Glomerular visceral epithelial cell (primary cell): ENCODE measurements around the gene C19orf18.
A peak's percentile ranks its signal among the peaks of the same experiment; 100 is the strongest.
"Not testable (repeated sequence)": the region's sequence is repeated elsewhere in the genome, so short reads cannot be mapped to it uniquely, and the experiment has no call there.

ENCODE experiments used
- DNase-seq: peaks from one replicate; pipeline ENCODE4 v3.0.0-alpha.2; 2016; ENCODE audit errors: extremely low spot score

The C19orf18 gene

DNA sequence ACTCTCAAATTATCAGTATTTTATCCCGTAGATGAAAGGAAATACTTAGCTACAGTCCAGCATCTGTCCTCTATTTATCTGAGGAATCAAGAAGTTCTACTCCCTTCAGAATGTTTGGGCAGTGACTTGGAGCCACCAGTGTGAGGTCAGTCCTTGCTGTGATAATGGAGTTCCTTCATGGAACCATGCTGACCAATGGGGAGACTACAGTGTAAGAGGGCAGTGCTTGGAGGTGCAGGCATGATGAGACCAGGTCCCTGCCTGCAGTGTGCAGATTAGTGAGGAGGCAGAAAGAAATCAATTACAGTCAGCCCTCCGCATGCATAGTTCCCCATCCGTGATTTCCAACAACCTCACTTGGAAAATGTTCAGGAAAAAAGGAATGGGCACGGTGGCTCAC lies at the start of gene C19orf18:
Gene C19orf18, minus strand, starts transcription at position 101 of the 400 bp plus-strand sequence. CDS start 102 bp downstream, outside the sequence.
- no peak for DNase-seq

DNA sequence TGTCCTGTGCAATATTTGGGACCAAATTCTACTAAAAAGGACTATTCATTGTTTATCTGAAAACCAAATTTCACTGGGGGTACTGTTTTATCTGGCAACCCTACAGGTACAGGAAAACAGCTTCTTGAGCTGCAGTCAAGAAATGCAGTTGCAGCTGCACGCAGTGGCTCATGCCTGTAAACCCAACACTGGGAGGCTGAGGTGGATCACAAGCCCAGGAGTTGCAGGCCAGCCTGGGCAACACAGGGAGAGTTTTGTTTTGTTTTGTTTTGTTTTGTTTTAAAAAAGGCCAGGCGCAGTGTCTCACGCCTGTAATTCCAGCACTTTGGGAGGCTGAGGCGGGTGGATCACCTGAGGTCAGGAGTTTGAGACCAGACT lies 47.9 kb upstream of the C19orf18 start:
- no peak for DNase-seq

DNA sequence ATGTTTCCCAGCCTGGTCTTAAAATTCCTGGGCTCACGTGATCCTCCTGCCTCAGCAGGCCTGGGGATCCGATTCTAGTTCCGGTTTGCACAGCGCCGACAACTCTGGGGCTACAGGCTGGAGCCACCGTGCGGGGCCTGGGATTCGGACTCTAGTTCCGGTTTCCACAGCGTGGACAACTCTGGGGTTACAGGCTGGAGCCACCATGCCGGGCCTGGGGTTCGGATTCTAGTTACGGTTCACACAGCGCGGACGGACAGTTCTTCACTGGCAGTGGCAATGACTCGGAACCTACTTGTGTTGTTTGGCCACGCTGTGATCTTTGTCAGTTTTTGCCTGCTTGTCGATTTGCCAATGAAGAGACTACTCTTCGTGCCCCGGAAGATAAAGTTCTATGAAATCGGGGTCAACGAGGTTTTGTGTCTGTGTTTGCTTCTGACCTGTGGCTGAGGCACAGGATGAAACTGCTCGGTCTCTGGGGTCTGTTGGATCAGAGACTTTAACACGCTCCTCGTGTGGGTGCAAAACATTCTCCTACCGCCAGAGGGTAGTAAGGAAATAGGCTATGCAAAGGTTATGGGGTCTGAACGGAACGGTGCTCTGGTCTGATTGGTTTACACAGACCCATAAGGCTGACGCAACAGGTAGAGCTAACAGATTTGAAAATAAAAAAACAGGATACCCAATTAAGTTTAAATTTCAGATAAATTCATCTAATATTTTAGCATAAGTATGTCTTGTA lies 47.4 kb upstream of the C19orf18 start:
- no peak for DNase-seq

DNA sequence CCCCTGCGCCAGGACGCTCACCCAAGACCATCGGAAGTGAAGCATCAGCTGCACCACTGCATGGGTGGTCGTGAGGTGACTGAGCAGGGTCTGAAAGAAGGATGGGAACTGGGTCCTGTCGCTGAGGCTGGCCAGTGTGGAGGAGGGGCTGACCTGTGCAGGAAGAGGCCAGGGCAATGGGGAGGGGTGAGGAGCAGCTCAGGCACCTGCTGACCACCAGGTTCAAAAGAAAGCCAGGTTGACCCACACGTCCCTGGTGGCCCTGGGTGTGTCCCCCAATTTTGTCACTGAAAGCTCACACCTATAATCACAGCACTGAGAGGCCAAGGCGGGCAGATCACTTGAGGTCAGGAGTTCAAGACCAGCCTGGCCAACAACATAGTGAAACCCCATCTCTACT lies 45.8 kb upstream of the C19orf18 start:
- DNase-seq, result no peak

DNA sequence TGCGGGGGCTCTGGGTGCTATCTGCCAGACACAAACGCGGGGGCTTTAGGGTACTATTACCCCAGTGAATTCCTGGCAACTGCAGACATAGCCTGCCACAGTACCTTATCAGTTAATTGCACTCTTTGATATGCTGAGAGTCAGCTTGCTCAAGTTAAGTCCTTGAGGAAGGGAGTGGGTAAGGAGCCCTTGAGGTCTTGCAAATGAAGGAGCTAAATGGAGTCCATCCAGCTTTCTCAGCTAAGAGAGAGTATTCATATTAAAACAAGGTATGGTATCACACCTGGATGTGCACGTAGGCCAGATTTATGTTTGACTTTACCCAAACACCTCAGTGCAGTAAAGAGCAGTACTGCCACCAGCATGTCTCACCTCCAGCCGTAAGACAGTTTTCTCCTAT lies 39.8 kb upstream of the C19orf18 start:
- no peak for DNase-seq

DNA sequence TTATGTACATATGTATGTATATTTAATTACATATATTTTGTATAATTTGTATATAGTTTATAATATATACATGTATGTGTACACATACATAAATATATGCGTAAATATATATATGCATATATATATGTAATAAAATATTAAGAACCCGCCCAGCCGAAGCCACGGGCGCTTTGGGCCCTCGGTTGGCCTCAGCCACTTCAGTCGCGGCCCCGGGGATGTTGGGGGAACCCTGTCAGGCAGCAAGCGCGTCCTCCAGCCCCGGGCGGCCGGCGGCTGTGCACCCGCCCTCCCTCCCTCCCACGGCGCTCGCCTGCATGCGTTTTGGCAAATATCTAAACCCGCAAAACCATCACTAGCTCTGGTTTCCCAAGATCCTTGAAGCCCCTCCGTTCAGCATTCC lies 36.2 kb upstream of the C19orf18 start:
- no peak for DNase-seq

DNA sequence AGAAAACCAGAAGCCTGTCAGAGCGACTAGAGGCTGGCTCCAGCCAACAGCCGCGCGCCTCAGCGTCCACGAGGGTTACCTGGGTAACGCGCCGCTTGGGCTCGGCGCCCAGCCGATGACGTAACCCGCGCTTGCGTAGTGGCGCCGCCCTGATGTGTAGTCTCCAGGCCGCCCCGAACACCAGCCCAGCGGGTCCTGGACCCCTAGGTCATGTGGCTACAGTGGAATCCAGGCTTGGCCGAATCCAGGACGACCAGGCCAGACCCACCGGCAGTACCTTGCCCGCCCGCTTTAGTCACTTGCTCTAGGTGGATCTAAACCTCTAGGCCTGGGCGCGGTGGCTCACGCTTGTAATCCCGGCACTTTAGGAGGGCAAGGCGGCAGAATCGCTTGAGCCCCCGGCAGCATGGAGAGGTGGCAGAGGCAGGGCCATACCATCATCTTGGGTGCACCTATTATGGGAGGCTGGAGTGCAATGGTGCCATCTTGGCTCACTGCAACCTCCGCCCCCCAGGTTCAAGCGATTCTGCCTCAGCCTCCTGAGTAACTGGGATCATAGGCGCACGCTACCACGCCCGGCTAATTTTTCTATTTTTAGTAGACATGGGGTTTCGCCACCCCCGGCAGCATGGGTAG lies 35.5 kb upstream of the C19orf18 start:
- peak; percentile 40 for DNase-seq

DNA sequence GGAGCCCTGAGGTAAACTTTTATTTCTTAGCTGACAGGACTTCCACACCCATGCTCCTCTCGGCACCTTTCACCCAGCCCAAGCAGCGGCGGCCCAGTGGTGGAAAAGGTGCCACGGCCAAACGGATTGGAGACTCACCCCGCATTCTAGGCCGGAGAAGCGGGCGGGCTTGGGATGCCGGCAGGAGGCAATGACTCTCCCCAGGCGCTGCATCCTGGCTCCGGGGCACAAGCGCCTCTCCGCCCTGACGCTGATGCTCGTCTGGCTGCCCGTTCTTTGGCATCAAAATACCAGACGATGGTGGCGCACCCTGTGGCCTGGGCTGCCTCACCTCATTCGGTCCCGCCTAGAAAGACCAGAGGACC lies 34.9 kb upstream of the C19orf18 start:
- no peak for DNase-seq

DNA sequence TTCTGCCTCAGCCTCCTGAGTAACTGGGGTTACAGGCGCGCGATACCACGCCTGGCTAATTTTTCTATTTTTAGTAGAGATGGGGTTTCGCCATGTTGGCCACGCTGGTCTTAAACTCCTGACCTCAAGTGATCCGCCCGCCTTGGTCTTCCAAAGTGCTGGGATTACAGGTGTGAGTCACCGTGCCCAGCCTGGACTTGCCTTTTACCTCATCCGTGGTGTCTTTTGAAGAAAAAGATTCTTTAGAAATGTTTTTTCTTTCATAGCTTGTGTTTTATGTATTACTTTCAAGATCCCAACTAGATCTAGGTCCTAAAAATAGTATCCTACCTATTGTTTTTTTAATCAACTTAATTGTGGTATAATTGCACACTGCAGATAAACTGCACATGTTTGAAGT lies 34.5 kb upstream of the C19orf18 start:
- DNase-seq, result not testable (repeated sequence)

DNA sequence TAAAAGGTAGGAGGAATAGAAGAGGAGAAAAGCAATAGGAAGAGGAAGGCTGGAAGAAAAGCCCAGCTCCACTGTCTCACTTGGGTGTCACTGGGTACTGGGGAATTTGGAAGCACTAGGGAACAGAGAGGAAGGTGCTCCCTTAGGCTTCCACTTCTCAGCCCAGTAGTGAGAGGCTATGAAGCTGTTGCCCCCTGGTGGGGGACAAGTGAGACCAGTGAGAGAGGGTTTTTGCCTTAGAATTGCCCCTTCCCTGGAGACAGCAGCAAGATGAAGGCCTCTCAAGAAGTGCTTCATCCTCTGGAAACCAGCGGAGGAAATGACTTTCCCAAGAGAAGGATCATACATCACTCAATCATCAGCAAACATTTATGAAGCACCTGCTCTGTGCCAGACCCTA lies 33.0 kb upstream of the C19orf18 start:
- no peak for DNase-seq

DNA sequence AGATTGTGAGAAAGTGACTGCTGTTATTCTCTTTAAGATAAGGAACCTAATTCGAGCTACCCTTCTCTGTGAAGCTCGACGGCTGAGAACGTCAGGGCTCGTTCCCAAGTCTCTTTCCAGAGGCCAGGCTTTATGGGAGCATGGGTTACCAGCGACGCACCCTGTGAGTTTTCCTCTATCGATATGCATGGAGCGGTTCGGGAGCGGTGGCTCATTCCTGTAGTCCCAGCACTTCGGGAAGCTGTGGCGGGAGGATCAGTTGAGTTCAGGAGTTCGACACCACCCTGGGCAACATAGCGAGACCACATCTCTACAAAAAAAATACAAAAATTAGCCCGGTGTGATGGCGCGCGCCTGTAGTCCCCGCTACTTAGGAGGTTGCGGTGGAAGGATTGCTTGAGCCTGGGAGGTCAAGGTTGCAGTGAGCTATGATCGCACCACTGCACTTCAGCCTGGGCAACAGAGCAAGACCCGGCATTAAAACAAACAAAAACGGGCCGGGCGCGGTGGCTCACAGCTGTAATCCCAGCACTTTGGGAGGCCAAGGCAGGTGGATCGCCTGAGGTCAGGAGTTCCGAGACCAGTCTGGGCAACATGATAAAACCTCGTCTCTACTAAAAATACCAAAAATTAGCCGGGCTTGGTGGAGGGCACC lies 29.0 kb upstream of the C19orf18 start:
- no peak for DNase-seq

DNA sequence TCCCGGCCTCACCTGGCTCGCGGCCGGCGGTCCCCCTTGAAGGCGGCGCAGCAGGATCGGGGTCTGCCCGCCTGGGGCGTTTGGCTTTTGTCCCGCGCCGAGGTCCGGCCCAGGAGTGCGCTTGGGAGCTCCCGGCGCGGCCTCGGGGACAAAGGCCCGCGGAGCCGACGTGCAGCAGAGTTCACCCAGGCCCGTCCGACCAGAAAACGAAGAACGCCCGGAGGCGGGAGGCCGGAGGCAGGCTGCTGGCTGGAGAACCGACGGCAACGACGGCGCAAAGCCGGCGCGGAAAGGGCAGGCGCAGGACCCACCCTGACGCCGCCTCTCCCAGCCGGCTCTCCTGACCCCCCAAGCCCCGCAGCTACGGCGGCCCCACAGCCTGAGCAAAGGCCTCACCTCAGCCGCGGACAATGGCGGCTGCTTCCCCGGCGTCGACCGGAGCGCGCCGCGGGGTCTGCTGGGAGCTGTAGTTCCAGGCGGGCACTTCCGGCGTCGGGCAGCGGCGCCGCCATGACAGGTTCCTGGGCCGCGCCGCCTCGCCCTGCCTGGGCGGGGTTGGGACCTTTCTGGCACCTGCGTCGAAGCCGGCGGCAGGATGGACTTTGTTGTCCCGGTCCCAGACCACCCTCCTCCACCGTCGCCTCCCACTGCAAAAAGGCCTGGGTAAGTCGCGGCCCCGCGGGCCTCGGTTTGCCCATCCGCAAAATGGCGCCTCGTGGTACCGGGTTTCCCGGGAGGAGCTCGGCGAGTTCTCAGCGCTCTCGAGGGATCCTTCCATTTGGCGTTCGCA lies 28.2 kb upstream of the C19orf18 start, which contains the start of gene ZNF606:
Gene ZNF606, minus strand, starts transcription at position 437 of the 790 bp plus-strand sequence. CDS start 1,501 bp downstream, outside the sequence.
- peak; percentile 85 for DNase-seq

DNA sequence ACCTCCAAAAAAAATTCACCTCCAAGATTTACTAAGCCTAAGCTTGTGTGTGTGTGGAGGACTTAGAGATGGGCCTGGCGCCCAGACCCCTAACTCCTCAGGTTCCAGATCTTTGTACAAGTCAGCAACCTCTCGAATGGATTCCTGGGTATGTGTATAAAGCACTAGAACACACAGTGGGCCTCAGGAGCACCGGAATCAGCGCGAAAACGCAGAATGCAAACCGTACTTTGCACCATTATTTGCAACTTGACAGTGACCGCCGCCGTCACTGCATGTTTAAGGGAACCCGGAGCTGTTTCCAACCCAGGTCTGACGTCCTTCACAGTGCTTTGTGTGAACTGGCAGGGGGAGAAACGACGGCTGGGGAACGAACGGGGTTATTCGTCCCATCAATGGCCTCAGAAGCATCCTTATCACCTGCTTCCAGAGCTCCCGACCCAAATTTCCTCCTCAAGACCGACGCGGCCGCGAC lies 27.6 kb upstream of the C19orf18 start:
- DNase-seq, result no peak

DNA sequence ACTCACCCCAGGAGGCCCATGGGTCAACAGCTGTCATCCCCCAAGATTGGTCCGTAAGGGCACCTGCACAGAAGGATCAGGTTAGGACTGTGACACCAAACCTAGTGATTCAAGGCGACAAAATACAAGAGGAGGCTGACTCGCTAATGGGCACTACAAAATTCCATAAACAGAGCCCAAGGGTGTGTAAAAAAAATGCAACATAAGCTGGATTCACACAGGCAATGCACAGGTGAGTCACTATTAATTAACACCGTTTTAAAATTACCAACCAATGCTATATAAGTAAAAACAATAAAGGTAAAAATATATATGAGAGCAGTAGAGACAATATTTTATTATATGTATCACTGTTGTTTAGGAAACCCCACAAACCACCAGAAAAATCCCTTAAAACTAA lies 26.3 kb upstream of the C19orf18 start:
- DNase-seq, result no peak

DNA sequence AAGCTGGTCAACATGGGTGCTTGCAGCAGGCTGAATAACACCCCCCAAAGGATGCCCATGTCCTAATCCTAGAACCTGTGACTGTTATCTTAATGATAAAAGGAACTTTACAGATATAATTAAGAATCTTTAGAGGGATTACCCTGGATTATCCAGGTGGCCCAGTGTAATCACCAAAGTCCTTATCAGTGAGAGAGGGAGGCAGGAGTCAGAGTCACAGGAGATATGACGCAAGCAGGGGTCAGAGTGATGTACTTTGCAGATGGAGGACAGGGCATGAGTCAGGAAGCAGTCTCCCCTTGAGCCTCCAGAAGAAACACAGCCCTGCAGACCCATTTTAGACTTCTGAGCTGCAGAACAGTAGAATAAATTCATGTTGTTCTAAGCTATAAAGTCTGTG lies 18.5 kb upstream of the C19orf18 start:
- no peak for DNase-seq

- no peak for DNase-seq
Measured at GRCh38 chr19:57978586-57979289, 4.4 kb upstream of the C19orf18 start.

GRCh38 chr19:57964761-57965160 lies 9.6 kb downstream of the C19orf18 start:
- DNase-seq, result no peak

DNA sequence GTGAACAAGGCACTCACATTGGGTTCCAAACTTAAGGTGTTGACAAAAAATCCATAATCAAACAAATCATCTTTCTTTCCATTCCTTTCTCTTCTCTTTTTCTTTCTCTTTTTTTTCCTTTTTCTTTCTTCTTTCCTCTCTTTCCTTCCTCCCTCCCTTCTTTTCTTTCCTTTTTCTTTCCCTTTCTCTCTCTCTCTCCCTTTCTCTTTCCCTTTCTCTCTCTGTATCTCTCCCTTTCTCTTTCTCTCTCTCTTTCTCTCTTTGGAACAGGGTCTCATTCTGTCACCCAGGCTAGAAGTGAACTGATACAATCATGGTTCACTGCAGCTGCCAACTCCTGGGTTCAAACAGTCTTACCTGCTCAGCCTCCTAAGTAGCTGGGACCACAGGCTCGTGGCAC lies 12.5 kb downstream of the C19orf18 start:
- no peak for DNase-seq

DNA sequence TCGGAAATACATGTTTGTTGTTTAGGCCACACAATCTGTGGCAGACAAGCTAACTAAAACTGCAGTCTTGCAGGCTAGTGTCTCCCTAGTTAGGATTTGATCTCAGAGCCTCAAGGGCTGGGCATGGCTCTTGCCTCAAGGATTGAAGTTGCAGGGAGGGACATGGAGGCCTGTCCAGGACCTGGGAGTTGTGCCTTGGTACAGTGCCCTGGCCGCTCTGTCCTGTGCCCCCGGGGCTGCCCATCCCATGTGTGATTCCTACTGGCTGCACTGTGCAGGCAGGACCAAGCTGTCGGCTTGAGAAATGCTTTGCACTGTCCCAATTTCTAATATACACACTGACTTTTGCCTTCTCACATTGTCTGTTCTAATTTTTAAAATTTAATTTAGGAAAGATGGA lies 19.3 kb downstream of the C19orf18 start:
- DNase-seq, result no peak

- DNase-seq, result no peak
Measured at GRCh38 chr19:57949702-57950101, 24.6 kb downstream of the C19orf18 start.

- DNase-seq, result no peak
Measured at GRCh38 chr19:57949296-57949695, 25.0 kb downstream of the C19orf18 start.
